GM13977 (cell line): Measurements from ENCODE around the gene MEIS2.

Source experiments
- DNase-seq: peaks from one replicate; pipeline ENCODE4 v3.0.0; 2012; ENCODE audit warnings: low spot score
- in situ Hi-C: fragments of 300-500 bp; cut with MboI; formaldehyde crosslinking; loops from one replicate; pipeline ENCODE4 v1.12.0; 2022; ENCODE audit warnings: low sequenced_read_pairs, low pct_unique_long_range_greater_than_20kb, mixed read lengths, inconsistent platforms; ENCODE audit not compliant: unreplicated experiment
- TF ChIP-seq, protein P1 (sequence below): IDR thresholded peaks from 2 replicates; pipeline ENCODE4 v1.5.1; 2012; ENCODE audit warnings: mild to moderate bottlenecking, control low read depth; ENCODE audit not compliant: insufficient read depth; ENCODE audit errors: extremely low read depth, missing control alignments

The MEIS2 gene

DNA sequence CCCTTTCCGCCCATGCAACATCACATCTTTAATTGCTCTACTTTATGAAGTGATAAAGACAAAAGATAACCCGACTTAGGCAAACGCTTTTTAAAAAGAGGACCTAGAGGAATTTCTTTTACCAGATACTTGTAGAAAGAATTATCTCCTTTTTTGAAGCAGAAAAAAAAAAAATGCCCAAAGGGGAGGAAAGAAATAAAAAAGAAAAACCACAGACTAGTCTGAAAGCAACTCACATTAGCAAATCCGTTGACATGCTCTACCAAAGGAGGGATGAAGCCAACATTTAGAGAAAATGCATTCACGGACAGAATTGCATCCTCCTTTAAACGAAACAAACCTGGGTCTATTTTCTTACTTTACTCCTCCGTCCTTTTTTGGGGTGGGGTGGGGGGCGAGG lies 213.6 kb downstream of the MEIS2 start:
- in situ Hi-C loops, result loop anchor here (10.0 to 25.0 kb wide), 2 partner anchors 218 to 1001 kb away; partner anchors contain the start of gene MEIS2
- TF ChIP-seq, protein P1, sequence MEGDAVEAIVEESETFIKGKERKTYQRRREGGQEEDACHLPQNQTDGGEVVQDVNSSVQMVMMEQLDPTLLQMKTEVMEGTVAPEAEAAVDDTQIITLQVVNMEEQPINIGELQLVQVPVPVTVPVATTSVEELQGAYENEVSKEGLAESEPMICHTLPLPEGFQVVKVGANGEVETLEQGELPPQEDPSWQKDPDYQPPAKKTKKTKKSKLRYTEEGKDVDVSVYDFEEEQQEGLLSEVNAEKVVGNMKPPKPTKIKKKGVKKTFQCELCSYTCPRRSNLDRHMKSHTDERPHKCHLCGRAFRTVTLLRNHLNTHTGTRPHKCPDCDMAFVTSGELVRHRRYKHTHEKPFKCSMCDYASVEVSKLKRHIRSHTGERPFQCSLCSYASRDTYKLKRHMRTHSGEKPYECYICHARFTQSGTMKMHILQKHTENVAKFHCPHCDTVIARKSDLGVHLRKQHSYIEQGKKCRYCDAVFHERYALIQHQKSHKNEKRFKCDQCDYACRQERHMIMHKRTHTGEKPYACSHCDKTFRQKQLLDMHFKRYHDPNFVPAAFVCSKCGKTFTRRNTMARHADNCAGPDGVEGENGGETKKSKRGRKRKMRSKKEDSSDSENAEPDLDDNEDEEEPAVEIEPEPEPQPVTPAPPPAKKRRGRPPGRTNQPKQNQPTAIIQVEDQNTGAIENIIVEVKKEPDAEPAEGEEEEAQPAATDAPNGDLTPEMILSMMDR, result no peak
- peak; percentile 13 for DNase-seq

DNA sequence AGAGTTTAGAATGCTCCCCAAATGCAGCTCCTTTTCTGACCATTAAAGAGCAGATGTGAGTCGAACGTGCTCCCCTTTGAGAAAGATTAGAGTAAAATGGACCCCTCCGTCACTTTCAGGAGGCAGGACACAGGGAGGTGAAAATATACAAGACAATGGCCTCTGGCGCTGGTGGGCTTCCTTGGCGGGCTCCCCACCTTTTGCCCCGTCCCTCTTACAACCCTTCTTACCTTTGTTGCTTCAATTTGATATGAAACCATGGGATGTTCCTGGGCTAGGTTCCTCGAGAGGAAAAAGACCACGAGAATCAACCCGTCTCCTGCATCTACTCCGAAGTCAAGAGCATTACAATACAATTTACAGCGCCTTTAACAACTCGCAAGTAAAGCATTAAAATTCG lies 214.2 kb downstream of the MEIS2 start:
- no peak for DNase-seq
- in situ Hi-C loops, result loop anchor here (10.0 to 25.0 kb wide), 2 partner anchors 219 to 1001 kb away; partner anchors contain the start of gene MEIS2
- TF ChIP-seq, protein P1, result no peak

DNA sequence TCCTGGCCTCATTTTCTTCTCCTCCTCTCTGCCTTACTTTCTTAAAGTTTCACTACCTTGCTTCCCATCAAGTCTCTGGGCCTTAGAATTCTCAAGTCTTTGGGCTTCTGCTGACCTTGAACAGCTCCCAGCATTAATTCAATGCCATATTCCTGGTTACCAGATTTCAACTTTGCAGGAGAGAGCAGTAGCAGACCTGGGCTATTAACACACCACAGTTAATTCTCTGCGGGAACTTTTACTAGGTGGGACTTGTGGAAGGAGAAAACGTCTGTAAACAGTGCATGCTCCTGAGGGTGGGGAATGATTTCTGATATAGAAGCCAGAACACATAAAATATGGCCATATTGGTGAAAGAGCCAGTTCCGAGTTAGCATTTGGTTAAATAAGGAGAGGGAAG lies 214.6 kb downstream of the MEIS2 start:
- TF ChIP-seq, protein P1, result no peak
- in situ Hi-C loops, result loop anchor here (10.0 to 25.0 kb wide), 2 partner anchors 219 to 1002 kb away; partner anchors contain the start of gene MEIS2
- DNase-seq, result no peak

DNA sequence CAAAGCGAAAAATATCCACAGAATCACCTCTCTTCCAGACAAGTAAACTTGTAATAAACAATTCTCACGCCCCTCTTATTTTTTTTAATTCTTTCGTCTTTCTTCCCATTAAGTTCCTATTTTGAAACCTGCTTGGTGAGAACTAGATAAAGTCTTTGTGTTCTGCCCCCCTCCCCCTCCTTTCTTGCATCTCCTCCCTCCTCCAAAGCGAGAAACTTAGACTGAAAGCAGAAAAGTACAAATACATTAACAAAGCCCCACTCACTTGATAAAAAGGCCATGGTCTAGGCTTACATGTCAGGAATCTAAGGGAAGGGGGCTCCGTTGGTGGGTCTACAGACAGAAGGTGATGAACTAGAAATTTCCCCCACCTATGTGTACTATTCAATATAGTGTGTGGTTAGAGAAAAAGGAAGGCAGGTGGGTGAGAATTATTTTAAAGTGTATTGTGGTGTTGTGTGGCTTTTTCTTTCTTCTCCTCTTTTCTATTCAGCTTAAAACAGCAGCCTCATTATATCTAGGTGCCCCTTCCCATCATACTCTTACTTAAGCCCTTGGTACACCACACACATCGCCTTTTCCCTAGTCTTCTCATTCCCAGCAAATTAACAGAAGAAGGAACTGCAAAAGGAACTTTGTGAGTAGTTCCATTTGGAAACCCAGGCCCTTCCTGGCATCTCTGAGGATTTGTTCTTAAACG lies 215.3 kb downstream of the MEIS2 start:
- TF ChIP-seq, protein P1, result no peak
- in situ Hi-C loops, result loop anchor here (10.0 to 25.0 kb wide), 2 partner anchors 220 to 1002 kb away; partner anchors contain the start of gene MEIS2
- no peak for DNase-seq

DNA sequence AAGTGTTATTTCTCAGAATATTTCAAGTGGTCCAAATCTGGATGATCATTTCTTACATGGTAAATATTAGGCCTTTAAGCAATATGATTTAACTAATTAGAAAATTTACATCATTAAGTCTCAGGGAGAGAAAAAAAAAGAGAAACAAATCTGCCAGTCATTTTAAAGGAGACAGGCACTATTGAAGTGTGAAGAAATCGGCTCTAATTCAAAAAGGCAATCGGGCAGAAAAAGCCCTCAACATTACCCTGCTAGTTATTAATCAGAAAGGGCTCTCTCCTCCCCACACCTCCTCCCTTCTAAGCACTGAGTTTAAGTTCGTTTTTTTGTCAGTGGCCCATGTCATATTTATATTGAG lies 215.9 kb downstream of the MEIS2 start:
- in situ Hi-C loops, result loop anchor here (10.0 to 25.0 kb wide), 2 partner anchors 220 to 1003 kb away; partner anchors contain the start of gene MEIS2

DNA sequence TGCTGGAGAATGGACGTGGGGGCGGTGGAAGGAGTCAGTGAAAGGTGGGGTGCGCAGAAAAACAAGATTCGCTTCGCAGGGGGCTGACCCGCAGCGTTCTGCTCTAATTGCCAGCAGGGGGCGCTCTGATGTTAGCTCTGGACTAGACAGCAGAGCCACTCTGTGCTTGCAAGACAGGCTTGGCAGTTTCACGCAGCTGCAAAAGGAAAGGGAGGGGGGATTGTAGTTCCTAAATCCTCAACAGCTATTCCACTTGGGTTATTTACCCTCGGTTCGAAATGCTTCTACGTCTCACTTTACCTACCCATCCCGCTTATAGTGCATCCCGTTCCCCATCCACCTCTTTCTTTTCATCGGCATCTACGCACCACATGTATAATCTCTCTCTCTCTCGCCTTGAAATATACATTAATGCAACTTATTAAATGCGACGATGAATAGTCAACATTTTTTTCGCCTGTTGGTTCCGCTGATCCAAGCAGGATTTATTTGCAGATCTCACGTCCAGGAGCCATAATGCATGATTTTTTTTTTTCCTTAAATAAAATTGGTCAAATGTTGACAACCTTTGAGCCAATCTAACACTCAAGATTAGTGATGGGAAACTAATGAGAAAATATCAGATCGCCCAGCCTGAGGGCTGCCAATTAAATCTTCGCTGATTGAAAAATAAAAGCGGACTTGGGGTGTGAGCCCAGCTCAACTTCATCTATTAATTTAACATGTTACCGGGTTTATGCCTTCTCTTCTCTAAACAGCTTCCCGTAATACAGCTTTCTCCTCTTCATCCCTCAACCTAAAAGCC lies 216.4 kb downstream of the MEIS2 start:
- peak; percentile 85 for DNase-seq
- in situ Hi-C loops, result loop anchor here (10.0 to 25.0 kb wide), 2 partner anchors 221 to 1003 kb away; partner anchors contain the start of gene MEIS2
- TF ChIP-seq, protein P1, result peak; percentile 88

More for the DNA sequence above, 215.9 kb downstream of the MEIS2 start:
- DNase-seq, result peak; percentile 6
- TF ChIP-seq, protein P1, result no peak
